Activated naive CD8-positive, alpha-beta T cell treated with anti-CD3 and anti-CD28 coated beads for 36 hours (primary cell): ENCODE data around the gene OR13G1. TPM values are rescaled to one million over a fixed set of nuclear protein-coding genes. Genes with fewer than 3 reads are reported as not detected.
A peak's percentile ranks its signal among the peaks of the same experiment; 100 is the strongest.
"Not testable (repeated sequence)": the region's sequence is repeated elsewhere in the genome, so short reads cannot be mapped to it uniquely, and the experiment has no call there.

ENCODE experiments used
- DNase-seq: peaks from one replicate; pipeline ENCODE4 v3.0.0; 2021
- H3K27ac Mint-ChIP-seq: one replicate; pipeline ENCODE4 v1.8.0; 2022; ENCODE audit warnings: mild to moderate bottlenecking, moderate library complexity, mixed read lengths
- H3K27me3 Mint-ChIP-seq: one replicate; pipeline ENCODE4 v1.8.0; 2022; ENCODE audit warnings: mild to moderate bottlenecking, mixed read lengths
- H3K36me3 Mint-ChIP-seq: one replicate; pipeline ENCODE4 v1.8.0; 2021; ENCODE audit warnings: mild to moderate bottlenecking, mixed read lengths
- H3K4me1 Mint-ChIP-seq: one replicate; pipeline ENCODE4 v1.8.0; 2021; ENCODE audit warnings: mixed read lengths
- H3K4me3 Mint-ChIP-seq: one replicate; pipeline ENCODE4 v1.8.0; 2022; ENCODE audit warnings: mild to moderate bottlenecking, moderate library complexity, mixed read lengths
- H3K9me3 Mint-ChIP-seq: one replicate; pipeline ENCODE4 v1.8.0; 2022; ENCODE audit warnings: mixed read lengths
- total RNA-seq, 2 experiments: library from RNA; stranded (reverse); gene quantifications; one replicate each; pipeline ENCODE4 v1.2.3, GENCODE V29; 2021

OR13G1 gene, protein sequence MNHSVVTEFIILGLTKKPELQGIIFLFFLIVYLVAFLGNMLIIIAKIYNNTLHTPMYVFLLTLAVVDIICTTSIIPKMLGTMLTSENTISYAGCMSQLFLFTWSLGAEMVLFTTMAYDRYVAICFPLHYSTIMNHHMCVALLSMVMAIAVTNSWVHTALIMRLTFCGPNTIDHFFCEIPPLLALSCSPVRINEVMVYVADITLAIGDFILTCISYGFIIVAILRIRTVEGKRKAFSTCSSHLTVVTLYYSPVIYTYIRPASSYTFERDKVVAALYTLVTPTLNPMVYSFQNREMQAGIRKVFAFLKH
- total RNA-seq, result not detected

DNA sequence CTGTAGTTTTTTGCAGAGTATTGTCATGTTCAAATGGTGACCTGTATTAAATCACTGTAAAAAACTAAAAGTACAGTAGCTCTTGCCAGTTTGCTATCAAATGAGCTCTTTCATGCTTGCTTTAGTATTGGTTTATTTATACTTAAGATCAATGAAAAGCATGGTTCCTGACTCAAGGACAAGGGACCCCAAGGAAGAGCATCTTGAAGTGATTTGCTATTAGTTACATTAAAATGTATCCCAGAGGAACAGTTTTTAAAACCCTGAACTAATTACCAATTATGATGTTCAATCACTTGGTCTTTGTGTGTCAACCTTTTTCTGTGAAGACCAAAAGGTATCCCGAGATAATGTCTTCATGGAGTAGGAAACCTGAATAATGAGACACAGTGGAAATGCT, at the start of gene OR13G1:
OR13G1 (minus strand) TSS at position 101 of the 400 bp plus-strand sequence. CDS start 6,698 bp downstream, outside the sequence.
- Mint-ChIP-seq H3K27me3 (peaks cover 3% of the 10 kb centered on the region), H3K27ac (no peak within 1 kb of the TSS), H3K36me3 (no peaks in the 10 kb centered on the region), H3K4me3 (no peak within 1 kb of the TSS), H3K4me1 (no peaks in the 10 kb centered on the region), H3K9me3 (no peaks in the 10 kb centered on the region)
- no peak for DNase-seq

GRCh38 chr1:247721222-247721621, 41.7 kb upstream of the OR13G1 start:
- H3K4me3 Mint-ChIP-seq, result no peak overlapping the region
- no peaks in the 10 kb centered on the region for H3K4me1 Mint-ChIP-seq
- peaks cover 4% of the 10 kb centered on the region for H3K27me3 Mint-ChIP-seq
- H3K9me3 Mint-ChIP-seq, result peaks cover 5% of the 10 kb centered on the region
- no peak for DNase-seq
- H3K27ac Mint-ChIP-seq, result no peak overlapping the region
- no peaks in the 10 kb centered on the region for H3K36me3 Mint-ChIP-seq

- H3K27ac Mint-ChIP-seq, result no peak within 1 kb of the TSS
Observed at GRCh38 chr1:247716546-247716945, 37.0 kb upstream of the OR13G1 start, which contains the start of gene OR6F1. Gene OR6F1 (minus strand): TSS chr1:247716646. CDS start chr1:247712755, 3,891 bp downstream.

DNA sequence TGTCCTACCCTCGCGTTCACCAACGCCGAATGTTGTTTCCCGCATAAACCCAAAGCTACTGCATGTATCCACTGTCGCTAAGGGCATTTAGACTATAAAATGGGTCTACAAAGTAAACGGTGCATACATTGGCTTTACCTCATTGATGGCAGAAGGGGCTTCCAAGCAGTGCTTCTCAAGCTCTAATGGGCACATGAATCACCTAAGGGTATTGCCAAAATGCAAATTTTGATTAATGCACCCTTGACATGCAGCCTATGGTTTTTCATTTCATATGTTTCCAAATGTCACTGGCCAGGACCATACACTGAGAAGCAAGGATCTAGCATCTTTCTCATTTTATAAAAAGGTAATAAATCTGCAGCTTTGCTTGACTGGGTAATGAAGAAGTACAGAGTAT, 34.2 kb upstream of the OR13G1 start:
- H3K4me3 Mint-ChIP-seq, result no peak overlapping the region
- no peaks in the 10 kb centered on the region for H3K9me3 Mint-ChIP-seq
- no peaks in the 10 kb centered on the region for H3K4me1 Mint-ChIP-seq
- H3K36me3 Mint-ChIP-seq, result no peaks in the 10 kb centered on the region
- H3K27ac Mint-ChIP-seq, result no peak overlapping the region
- no peak for DNase-seq
- no peaks in the 10 kb centered on the region for H3K27me3 Mint-ChIP-seq

More at GRCh38 chr1:247716546-247716945, 37.0 kb upstream of the OR13G1 start, which contains the start of gene OR6F1:
- H3K9me3 Mint-ChIP-seq, result peaks cover 3% of the 10 kb centered on the region
- DNase-seq, result no peak
- H3K4me1 Mint-ChIP-seq, result no peaks in the 10 kb centered on the region
- H3K36me3 Mint-ChIP-seq, result no peaks in the 10 kb centered on the region
- no peaks in the 10 kb centered on the region for H3K27me3 Mint-ChIP-seq
- H3K4me3 Mint-ChIP-seq, result no peak within 1 kb of the TSS

DNA sequence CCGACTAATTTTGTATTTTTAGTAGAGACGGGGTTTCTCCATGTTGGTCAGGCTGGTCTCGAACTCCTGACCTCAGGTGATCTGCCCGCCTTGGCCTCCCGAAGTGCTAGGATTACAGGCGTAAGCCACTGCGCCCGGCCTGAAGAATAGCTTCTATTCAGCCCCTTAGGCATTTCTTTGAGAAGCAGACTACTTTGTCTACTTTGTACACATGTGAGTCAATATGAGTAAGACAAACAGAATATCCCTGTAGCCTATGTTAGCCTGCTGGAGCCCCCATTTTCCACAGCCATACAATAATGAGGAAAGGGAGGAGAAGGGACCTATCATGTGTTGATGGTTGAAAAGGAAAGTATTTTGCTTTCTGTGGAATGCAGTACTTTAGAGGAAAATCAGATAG, 31.1 kb upstream of the OR13G1 start:
- not testable (repeated sequence) for H3K9me3 Mint-ChIP-seq, H3K36me3 Mint-ChIP-seq, H3K4me3 Mint-ChIP-seq, H3K4me1 Mint-ChIP-seq, DNase-seq, H3K27ac Mint-ChIP-seq, H3K27me3 Mint-ChIP-seq

DNA sequence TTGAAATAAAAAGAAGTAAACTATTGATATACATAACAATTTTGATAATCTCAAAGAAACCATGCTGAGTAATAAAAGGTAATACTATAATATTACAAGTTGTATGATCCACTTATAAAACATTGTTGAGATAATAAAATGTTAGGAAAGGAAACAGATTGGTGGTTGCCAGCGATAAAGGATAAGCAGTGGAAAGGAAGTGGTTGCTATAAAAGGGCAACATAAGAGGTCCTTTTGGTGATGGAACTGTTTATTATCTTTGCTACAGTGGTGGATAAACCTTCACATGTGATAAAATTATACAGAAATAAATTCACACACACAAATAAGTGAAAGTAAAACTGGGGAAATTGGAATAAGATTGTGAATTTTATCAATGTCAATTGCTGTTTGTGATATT, 21.8 kb upstream of the OR13G1 start:
- H3K27ac Mint-ChIP-seq, result no peak overlapping the region
- no peaks in the 10 kb centered on the region for H3K27me3 Mint-ChIP-seq
- no peak overlapping the region for H3K4me3 Mint-ChIP-seq
- DNase-seq, result no peak
- H3K36me3 Mint-ChIP-seq, result no peaks in the 10 kb centered on the region
- peaks cover 1% of the 10 kb centered on the region for H3K9me3 Mint-ChIP-seq
- no peaks in the 10 kb centered on the region for H3K4me1 Mint-ChIP-seq

DNA sequence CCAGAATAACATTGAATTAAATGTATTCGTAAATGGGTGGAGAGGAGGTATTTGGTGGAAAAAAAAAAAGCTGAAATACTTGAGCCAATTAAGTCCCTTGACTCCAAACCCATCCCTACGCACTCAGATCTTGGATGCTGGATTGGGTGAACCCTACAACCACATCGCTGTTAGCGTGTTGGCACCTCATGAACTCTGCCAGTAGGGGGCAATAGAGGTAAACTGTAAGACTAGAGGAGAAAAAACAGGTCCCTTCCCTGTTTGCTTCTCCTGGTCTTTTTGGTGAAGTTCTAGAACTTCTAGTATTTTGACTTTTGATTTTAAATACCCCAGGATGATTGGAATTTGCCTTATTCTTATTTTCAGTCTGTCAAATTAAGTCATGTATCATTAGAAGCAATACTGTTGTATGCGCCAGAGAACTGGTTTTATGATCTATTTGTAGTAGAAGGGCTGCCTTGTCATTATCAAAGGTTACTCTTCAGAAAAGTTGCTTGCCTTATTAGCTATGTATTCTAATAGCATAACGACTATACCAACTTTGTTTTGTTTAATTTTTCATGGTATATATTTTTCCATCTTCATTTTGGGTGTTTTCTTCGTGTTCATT, 1.9 kb upstream of the OR13G1 start:
- Mint-ChIP-seq H3K4me1 (no peaks in the 10 kb centered on the region), H3K27ac (no peak overlapping the region), H3K4me3 (no peak overlapping the region), H3K36me3 (no peaks in the 10 kb centered on the region), H3K9me3 (no peaks in the 10 kb centered on the region), H3K27me3 (peaks cover 7% of the 10 kb centered on the region)
- peak; percentile 4 for DNase-seq

GRCh38 chr1:247680171-247680570, 632 bp upstream of the OR13G1 start:
- H3K4me3 Mint-ChIP-seq, result no peak overlapping the region
- no peak for DNase-seq
- peaks cover 3% of the 10 kb centered on the region for H3K27me3 Mint-ChIP-seq
- H3K4me1 Mint-ChIP-seq, result no peaks in the 10 kb centered on the region
- H3K9me3 Mint-ChIP-seq, result no peaks in the 10 kb centered on the region
- no peak overlapping the region for H3K27ac Mint-ChIP-seq
- no peaks in the 10 kb centered on the region for H3K36me3 Mint-ChIP-seq

DNA sequence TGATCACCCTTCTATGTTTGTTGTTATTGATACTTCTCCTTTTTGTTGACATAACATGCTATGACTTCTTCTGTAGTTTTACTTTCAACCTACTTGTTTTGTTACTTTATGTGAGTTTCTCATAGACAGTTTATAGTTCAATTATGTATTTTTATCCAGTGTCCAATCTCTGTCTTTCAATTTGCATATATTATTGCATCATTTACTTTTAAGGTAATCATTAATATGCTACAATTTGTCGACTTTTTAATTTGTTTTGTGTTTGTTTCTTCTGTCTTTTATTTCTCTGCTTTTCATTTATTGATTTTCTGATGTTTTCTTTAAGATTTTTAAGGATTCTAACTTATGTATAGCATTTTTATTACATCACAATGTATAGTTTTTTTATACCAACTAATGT, 10.3 kb downstream of the OR13G1 start:
- H3K27me3 Mint-ChIP-seq, result no peaks in the 10 kb centered on the region
- H3K27ac Mint-ChIP-seq, result no peak overlapping the region
- no peaks in the 10 kb centered on the region for H3K36me3 Mint-ChIP-seq
- no peak overlapping the region for H3K4me3 Mint-ChIP-seq
- DNase-seq, result no peak
- H3K4me1 Mint-ChIP-seq, result no peaks in the 10 kb centered on the region
- H3K9me3 Mint-ChIP-seq, result peaks cover 6% of the 10 kb centered on the region

DNA sequence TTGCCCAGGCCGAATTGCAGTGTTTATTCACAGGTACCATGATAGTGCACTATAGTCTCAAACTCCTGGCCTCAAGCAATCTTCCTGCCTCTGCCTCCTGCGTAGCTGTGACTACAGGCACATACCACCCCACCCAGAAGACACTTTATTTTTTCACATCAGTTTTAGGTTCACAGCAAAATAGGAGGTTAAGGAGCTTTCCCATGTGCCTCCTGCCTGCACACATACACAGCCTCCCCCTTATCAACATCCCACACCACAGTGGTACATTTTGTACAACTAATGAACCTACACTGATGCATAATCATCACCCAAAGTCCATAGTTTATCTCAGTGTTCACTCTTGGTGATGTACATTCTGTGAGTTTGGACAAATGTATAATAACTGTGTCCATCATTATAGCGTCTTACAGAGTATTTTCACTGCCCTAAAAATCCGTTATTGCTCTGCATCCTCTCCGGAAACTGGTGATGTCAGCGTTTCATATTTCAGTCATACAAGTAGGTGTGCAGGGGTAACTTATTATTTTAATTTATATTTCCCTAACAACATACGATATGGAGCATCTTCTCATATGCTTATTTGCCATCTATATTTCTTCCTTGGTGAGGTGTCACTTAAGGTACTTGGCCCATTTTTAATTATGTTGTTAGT, 23.2 kb downstream of the OR13G1 start:
- Mint-ChIP-seq H3K36me3 (no peaks in the 10 kb centered on the region), H3K27ac (no peak overlapping the region), H3K27me3 (peaks cover 8% of the 10 kb centered on the region), H3K9me3 (peaks cover 4% of the 10 kb centered on the region), H3K4me1 (no peaks in the 10 kb centered on the region), H3K4me3 (no peak overlapping the region)
- no peak for DNase-seq

- Mint-ChIP-seq H3K27me3 (peaks cover 4% of the 10 kb centered on the region), H3K36me3 (no peaks in the 10 kb centered on the region)
Observed at GRCh38 chr1:247653040-247653439, 26.5 kb downstream of the OR13G1 start.

DNA sequence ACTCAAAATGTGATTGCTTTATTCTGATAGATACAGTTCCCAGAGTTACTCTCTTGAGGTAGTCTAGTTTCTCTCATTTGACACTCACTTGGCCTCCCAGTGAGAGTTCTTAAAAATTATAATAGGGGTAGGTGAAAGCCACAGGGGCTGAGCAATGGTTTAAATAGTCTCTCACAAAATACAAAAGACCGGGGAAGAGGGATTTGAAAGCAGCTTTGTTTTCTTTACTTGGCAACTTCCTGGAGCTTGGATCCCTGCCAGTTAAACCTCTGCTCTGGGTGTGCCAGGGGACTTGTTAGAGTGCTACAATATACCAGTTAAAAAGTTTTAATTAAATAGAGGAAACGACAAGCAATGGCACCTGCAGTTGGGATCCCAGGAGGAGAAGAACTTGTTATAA, 31.7 kb downstream of the OR13G1 start:
- H3K36me3 Mint-ChIP-seq, result no peaks in the 10 kb centered on the region
- no peak for DNase-seq

More at GRCh38 chr1:247653040-247653439, 26.5 kb downstream of the OR13G1 start:
- DNase-seq, result no peak
- H3K4me3 Mint-ChIP-seq, result no peak overlapping the region
- no peak overlapping the region for H3K27ac Mint-ChIP-seq
- no peaks in the 10 kb centered on the region for H3K9me3 Mint-ChIP-seq
- H3K4me1 Mint-ChIP-seq, result no peaks in the 10 kb centered on the region

DNA sequence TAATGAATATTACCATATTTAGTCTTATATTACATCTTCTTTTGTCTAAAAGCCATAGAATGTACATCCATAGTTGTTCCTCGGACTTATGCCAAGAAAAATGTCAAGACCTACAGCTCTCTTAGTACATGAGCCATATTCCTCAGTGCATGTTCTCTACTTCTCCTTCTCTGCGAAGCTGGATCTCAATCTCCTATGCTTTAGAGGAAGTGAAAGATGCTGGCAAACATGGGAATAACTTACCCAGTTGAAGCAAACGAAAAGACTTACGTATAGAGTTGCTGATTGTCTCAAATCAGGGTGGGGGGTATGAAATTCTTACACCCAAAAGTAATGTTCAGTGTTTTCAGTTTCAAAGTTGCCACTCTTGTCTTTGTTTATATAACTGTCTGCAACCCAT, 32.7 kb downstream of the OR13G1 start:
- Mint-ChIP-seq H3K27ac (no peak overlapping the region), H3K36me3 (no peaks in the 10 kb centered on the region), H3K4me3 (no peak overlapping the region), H3K9me3 (no peaks in the 10 kb centered on the region), H3K27me3 (peaks cover 11% of the 10 kb centered on the region), H3K4me1 (no peaks in the 10 kb centered on the region)
- no peak for DNase-seq

More for the DNA sequence above, 31.7 kb downstream of the OR13G1 start:
- peaks cover 7% of the 10 kb centered on the region for H3K27me3 Mint-ChIP-seq
- H3K27ac Mint-ChIP-seq, result no peak overlapping the region
- H3K4me3 Mint-ChIP-seq, result no peak overlapping the region
- no peaks in the 10 kb centered on the region for H3K4me1 Mint-ChIP-seq
- H3K9me3 Mint-ChIP-seq, result no peaks in the 10 kb centered on the region

- DNase-seq, result no peak
- Mint-ChIP-seq H3K27ac (no peak overlapping the region), H3K4me1 (no peaks in the 10 kb centered on the region), H3K27me3 (peaks cover 36% of the 10 kb centered on the region), H3K9me3 (peaks cover 3% of the 10 kb centered on the region), H3K36me3 (no peaks in the 10 kb centered on the region), H3K4me3 (no peak overlapping the region)
Observed at GRCh38 chr1:247642742-247643141, 36.8 kb downstream of the OR13G1 start.

- H3K4me1 Mint-ChIP-seq, result no peaks in the 10 kb centered on the region
- no peak overlapping the region for H3K4me3 Mint-ChIP-seq
Observed at GRCh38 chr1:247639381-247639981, 40.1 kb downstream of the OR13G1 start.

More at GRCh38 chr1:247639381-247639981, 40.1 kb downstream of the OR13G1 start:
- DNase-seq, result peak; percentile 65
- no peaks in the 10 kb centered on the region for H3K36me3 Mint-ChIP-seq
- H3K27ac Mint-ChIP-seq, result no peak overlapping the region
- H3K9me3 Mint-ChIP-seq, result peaks cover 3% of the 10 kb centered on the region
- H3K27me3 Mint-ChIP-seq, result peaks cover 45% of the 10 kb centered on the region
